ENCODE results near the gene PPP1R3G.

PPP1R3G gene

DNA sequence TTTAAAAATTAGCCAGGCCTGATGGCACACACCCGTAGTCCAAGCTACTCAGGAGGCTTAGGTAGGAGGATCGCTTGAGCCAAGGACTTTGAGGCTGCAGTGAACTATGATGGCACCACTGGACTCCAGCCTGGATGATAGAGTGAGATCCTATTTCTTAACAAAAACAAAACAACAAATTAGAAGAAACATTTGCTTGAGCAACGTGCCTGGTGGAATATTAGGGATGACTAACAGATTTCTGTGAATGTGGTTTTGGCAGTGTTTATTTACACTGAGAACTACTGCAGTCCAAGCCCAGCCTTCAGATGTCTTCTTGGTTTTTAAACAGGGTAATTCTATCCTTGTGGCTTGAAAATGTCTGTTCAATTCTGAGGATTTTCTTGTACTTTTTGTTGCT is 9.2 kb downstream of the PPP1R3G start:
- DNase-seq (ENCODE audit: low read depth in 2 of 2) = no peak

DNA sequence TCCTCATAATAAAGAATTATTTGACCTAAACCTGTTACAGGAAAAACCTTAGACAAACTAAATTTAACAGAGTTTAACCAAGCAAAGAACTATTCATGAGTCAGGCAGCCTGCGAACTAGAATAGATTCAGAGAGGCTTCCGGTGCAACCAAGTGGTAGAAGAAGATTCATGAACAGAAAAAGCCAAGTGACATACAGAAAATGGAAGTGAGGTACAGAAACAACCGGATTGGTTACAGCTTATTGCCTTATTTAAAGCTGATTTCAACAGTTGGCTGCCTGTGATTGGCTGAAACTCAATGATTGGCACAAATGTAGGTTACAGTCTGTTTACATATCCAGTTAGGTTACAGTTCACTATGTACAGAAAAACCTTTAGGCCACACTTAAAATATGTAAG is 10.1 kb downstream of the PPP1R3G start:
- no peak for DNase-seq (ENCODE audit: low read depth in 2 of 2)

DNA sequence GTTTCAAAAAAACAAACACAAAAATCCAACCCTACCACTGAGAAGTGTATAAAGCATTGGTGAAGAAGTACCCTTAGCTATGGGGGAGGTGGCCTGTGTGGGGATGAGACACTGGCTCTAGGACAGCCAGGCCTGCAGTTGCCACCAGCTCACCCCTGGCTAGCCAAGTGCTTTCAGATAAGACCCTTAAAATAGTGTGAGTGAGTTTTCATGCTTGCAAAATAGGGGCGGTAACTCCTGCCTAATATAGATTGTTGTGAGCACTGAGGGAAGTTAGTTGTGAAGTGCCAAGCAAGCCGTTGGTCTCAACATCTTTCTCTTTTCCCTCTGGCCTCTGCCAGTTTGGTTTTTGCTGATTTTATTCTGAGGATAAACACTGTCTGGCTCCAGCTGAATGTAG is 11.3 kb downstream of the PPP1R3G start:
- no peak for DNase-seq (ENCODE audit: low read depth in 2 of 2)

DNA sequence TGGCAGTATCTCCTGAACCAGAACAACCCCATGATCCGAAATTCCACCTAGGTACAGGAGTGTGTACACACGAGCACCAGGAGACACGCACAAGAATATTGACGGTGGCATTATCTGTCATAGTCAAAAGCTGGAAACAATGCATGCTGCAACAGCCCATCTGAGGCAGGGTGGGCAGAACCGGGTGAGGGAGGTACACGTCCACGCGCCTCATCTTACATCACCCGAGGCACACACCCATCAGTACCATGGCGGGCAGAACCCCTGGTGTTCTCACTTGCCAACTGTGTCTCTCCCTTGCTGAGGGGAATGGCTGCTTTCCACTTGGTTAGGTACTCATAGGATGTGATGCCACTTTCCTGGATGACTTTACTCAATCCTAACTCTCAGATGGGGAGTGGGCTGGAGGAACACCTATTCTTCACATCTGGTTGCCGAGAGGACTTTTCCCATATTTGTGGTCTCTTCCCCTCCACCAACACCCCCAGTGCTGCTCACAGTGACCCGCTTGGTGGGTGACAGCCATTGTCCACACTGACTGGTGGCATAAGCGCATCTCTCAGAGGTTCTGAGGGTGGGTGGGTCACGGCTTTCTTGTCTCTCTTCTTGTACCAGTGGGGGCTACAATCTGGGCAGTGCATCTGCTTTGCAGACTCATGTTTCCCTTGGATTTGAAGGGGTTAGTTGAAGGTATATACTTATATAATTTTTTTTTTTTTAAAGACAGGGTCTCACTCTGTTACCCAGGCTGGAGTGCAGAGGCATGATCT is 13.5 kb downstream of the PPP1R3G start:
- DNase-seq (ENCODE audit: low read depth in 2 of 2) = no peak

DNA sequence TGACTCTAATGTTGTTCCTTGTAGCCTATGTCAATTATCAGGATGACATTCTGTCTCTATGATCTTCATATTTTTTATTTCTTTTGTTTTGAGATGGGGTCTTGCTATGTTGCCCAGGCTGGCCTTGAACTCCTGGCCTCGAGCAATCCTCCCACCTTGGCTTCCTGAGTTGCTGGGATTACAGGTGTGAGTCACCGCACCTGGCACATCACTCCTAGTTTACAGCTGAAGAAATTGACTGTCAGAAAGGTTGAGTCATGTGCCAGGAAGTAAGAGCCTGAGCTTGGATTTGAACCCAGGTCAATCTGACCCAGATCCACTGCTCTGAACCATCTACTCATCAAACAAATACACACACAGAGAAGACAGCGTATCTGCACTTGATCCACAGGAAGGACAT is 14.4 kb downstream of the PPP1R3G start:
- DNase-seq (ENCODE audit: low read depth in 2 of 2) = no peak

DNA sequence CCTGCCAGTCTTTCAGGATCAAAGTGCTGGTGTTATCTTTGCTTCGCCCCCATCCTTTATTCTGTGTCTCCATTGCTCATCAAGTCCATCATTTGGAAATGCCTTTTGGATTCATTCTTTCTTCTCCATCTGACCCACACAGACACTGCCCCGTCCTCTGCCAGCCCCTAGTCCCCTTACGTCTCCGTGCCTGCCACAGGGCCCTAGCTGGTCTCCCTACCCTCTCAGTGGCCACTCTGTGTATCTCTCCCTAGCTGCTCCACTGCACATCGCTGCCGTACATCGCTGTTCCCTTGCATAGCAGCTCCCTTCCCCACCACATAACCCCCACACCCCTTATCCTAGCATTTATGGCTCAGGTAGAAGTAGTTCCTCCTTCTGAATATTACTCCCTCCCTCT is 15.7 kb downstream of the PPP1R3G start:
- no peak for DNase-seq (ENCODE audit: low read depth in 2 of 2)

DNA sequence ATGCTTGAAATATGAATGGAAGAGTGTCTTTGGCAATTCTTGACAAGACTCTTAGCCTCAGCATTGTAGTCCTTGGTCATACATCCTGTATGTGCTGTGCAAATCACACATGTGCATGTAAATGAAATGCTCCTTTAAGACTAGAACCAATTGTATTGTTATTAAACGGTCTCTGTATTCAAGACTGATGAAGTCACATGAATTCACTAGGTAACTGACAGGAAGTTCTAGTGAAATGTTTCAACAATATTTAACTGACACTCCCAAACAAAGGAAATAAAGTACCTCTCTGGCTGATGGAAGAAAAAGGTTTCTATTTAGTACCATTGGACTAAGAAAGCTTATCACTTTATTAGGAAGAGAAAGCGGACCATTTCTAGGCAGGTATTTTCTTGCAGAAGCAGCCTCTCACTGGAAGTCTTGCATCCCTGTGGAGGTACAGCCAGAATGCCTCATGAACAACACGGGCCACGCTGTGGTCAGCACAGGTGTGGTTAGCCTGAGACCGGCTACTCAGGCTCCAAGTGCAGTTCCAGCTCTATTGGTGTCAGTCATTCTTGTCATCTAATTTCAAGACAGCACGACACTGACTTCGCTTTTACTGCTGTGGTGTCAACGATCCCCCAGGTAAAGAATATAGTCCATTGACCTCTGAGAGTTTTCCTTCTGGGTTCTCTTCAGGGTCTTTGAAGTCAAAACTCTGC is 17.3 kb downstream of the PPP1R3G start:
- no peak for DNase-seq (ENCODE audit: low read depth in 2 of 2)

DNA sequence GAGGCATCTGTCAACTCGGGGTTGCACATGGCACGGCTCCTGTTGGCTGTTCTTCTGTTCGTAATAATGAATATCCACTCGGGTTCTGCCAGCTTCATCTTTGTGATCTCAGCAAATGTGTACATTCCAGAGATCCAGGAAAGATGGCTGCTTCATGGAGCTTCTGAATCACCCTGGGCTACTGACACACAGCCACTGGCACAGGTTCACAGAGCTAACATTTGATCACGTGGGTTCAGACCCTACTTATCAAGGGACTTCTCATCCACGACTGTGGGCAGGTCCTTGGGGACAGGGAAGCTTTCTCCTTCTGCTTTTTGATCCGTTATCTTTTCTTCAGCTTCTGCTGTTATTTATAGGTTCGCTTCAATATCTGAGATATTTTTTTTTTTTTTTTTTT is 18.1 kb downstream of the PPP1R3G start:
- no peak for DNase-seq (ENCODE audit: low read depth in 2 of 2)

DNA sequence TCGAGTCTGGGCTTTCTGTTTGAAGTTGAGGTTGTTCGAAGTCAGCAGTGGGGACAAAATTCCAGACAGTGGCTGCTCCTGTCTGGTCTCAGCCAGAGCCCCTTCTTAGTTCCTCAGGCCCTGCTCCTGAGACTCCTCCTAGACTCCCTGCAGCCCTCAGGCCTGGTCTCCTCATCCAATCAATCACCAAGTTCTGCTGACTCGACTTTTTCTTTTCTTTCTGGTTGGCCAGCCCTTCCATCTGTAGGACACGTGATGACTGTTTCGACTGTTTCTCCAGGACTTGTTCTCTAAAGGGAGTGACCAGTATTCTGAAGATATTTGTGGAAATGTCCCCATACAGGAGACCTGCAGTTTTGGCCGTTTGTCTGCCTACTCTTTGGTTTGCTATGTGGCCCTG is 19.5 kb downstream of the PPP1R3G start:
- no peak for DNase-seq (ENCODE audit: low read depth in 2 of 2)

DNA sequence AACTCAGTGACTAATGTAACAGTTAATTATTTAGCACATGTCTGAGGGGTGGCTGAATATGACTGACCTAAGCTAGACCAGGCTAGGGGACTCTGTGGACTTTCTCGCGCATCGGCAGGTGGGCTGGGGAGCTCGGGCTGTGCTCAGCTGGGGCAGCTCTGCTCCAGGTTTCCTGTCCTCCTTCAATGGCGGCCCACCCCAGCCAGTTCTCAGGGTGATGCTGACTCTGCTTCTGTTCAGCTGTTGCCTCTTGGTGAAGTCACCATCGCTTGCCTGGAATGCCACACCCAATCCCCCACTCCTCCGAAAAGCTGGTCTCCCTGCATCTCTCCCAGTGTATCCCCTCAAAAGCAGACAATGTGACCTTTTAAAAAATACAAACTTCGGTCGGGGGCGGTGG is 20.0 kb downstream of the PPP1R3G start:
- DNase-seq (ENCODE audit: low read depth in 2 of 2) = no peak

DNA sequence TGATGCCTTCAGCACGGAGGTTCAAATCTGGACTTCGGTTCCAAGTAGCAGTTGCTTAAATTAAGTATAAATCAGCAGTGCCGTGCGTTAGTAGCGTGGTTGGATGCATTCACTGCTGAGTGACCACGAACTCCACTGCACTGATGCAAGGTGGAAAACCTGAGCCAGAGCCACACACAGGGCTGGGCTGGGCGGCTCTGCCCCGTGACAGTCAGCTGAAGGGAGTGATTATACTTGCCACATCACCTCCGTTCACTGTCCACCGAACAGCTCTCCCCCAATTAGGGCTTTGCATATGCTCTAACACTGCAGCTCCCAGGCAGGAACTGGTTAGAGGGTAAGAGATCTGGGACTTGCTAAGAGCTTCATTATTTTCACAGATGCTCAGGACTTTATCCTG is 22.2 kb downstream of the PPP1R3G start:
- DNase-seq (ENCODE audit: low read depth in 2 of 2) = no peak

DNA sequence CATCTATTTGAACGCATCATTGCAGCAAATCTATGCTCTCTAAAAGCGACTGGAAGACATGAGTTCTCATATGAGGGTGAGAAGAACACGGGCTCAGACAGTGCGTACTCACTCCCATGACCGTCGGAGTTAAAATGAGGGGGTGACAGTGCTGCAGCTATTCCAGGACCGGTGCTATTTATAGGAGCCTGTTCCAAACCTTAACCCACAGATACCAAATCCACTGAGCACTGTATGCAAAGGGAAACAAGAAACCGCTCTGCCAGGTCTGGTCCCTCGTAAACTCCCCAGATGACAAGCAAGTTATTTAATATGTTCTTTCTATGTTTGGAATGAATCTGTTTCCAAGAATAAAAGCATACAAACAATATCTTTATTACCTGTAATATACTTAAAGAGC is 22.9 kb downstream of the PPP1R3G start:
- DNase-seq (ENCODE audit: low read depth in 2 of 2) = no peak

DNA sequence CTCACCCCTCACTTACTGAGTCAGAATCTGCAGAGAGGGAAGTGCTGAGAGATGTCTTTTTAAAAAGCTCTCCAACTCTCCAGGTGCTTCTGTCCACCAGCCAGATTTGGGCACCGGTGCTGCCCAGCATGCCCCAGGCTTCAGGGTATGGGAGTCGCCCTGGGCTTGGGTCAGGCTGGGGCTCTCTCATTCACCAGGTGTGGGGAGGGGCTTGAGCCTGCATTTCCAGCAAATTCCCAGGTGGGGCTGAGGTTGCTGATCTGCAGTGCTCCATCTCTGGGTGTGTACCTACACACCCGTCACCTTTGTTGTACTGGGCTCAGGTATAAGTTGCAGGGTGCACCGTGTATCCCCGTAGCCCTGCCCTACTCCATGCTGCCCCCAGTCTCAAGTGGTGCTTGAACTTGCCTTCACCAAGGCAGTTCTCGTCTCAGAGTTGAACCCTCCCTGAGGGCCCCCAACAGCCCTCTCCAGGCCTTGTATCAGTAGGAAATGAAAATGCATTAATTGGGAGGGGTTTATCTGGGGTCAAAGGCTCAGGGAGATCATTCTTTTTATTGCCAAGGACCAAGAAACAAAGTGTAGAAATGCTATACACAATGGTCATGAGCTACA is 23.5 kb downstream of the PPP1R3G start:
- DNase-seq (ENCODE audit: low read depth in 2 of 2) = no peak

DNA sequence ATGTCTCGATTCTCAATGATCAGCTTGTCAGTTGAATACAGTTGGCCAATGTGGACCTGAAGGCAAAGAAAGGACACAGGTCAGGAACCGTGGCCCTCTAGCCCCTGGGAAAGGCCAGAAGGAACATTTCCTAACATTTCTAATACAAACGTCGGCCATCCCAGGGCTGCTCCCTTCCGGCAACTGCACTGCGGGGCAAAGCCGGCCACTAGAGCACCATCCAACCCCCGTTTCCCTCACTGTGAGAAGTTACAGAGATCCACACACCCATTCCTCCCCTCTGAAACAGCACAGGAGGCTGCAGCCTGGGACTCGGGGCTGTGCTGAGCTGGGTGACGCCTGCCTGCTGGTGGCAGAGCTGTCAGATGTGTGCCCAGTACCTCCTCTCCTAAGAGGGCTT is 24.3 kb downstream of the PPP1R3G start:
- no peak for DNase-seq (ENCODE audit: low read depth in 2 of 2)

DNA sequence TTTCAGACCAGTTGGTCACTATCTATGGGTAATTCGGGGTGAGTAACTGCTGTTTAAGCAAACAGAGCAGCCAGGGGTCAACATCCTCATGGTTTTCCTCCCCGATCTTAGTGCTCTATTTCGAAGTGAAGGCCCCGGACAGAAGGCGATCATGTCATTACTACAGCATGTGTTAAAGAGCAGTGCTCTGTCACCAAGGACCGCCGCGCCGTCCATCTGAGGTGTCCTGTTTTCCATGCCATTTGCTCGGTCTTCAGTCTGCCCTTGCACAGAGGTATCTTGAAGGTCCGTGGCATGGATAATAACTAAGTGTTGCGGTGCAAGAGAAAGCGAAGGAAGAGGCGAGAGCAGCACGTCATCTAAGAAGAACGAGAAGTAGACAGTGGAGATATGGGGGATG is 25.1 kb downstream of the PPP1R3G start:
- DNase-seq (ENCODE audit: low read depth in 2 of 2) = no peak

DNA sequence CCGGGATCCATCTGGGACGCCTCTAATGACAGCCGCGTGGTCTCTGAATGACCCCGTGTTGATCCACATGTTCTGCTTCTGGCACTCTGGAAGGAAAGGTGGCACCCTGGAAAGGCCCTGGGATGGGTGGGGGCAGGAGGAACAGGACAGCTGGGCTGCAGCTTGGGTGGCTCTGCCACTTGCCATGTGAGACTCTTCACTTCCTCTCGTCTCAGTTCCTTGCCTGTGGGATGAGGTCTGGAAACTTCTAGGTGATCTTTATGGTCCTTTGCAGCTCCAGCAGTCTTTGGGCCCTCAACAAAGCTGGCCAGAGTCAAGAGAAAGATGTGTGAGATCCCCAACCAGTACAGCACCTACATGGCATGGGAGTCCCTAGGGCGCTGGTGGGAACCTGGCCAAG is 26.5 kb downstream of the PPP1R3G start:
- no peak for DNase-seq (ENCODE audit: low read depth in 2 of 2)

DNA sequence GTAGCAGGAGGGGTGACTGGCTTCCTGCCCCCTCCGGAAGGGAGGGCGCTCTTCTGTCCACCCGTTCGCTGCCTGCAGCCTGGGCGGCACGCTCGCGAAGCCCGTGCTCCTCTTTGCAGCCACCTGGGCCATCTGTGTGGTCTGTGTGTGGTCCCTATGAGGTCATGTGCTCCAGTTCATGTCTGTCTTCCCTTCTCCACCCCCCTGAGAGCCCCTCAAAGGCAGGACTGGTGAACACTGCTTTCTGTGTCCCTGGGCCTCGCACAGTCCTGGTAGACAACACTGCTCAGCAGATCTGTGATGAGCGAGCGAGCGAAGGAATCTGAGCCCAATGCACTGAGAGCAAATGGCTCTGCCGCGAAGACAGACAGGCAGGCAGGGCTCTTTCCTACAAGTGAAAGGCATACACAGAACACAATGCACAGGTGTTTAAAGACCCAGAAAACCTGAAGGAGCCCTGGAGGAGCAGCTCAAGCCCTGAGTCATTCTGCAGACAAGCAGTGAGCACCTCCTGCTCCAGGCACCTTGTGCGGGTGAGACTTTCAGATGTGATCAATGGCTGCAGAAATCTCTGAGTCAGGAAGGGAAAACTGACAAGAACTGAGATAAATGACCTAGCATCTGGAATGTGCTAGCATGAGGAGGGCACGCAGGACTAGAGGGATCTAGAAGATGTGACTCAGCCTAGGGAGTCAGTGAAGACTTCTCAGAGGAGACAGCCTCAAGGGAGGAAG is 27.1 kb downstream of the PPP1R3G start:
- no peak for DNase-seq (ENCODE audit: low read depth in 2 of 2)

DNA sequence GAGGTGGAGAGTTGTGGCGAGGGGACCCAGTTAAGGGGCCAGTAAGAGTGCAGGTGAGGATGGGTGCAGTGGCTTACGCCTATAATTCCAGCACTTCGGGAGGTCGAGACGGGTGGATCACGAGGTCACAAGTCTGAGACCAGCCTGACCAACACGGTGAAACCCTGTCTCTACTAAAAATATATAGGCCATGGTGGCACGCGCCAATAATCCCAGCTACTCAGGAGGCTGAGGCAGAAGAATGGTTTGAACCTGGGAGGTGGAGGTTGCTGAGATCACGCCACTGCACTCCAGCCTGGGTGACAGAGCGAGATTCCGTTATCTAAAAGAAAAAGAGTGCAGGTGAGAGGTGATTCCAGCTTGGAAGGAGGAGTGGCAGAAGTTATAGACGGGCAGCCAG is 28.0 kb downstream of the PPP1R3G start:
- no peak for DNase-seq (ENCODE audit: low read depth in 2 of 2)

DNA sequence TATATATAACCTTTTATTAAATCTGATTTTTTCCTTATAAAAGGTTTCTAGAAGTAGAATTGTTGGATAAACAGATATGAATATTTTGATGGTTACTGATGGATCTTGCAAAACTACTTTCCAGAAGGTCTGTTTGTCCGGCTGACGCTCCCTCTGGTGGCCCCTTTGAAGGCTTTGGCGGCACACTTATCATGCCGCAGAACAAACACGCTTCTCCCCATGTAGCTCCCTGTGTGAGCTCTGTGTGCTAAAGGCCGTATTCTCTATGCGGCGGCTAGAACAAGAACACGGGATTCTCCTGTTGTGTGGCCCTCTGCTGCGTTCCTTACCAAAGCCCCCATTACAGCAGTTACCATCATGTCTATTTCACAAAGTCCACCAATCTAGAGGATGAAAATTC is 30.0 kb downstream of the PPP1R3G start:
- DNase-seq (ENCODE audit: low read depth in 2 of 2) = no peak

DNA sequence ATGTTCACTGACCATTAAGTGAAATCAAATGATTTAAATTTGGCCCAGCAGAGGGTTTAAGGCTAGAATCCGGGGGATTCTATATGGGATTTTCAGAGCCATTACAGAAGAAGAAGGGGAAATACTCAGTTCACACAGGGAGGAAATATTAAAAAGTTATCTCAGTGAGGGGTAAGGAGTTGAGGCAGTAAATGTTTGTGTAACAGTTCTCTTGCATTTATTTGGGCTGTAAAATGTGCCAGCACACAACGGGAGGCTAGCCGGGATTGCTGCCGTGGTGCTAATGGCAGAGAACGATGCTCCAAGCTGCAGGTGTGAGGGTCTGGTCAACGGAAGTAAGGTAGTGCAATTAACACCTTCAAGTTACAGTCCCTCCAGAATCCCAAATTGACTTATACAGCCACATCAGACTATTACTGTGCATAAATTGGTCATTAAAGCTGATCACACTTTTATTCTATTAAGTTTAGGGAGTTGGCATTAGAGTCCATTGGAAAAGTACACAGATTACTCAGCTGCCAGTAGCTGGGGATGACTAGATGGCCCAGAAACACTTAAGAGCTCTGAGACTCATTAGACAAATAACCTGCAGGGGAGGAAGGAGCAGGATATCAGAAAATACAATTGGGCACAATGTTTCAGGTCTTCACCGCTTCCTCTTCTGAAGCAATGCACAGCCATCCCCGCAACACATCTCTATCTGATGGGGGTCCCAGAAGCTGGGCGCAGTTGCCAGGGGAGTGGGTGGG is 31.3 kb downstream of the PPP1R3G start:
- DNase-seq (ENCODE audit: low read depth in 2 of 2) = no peak

DNA sequence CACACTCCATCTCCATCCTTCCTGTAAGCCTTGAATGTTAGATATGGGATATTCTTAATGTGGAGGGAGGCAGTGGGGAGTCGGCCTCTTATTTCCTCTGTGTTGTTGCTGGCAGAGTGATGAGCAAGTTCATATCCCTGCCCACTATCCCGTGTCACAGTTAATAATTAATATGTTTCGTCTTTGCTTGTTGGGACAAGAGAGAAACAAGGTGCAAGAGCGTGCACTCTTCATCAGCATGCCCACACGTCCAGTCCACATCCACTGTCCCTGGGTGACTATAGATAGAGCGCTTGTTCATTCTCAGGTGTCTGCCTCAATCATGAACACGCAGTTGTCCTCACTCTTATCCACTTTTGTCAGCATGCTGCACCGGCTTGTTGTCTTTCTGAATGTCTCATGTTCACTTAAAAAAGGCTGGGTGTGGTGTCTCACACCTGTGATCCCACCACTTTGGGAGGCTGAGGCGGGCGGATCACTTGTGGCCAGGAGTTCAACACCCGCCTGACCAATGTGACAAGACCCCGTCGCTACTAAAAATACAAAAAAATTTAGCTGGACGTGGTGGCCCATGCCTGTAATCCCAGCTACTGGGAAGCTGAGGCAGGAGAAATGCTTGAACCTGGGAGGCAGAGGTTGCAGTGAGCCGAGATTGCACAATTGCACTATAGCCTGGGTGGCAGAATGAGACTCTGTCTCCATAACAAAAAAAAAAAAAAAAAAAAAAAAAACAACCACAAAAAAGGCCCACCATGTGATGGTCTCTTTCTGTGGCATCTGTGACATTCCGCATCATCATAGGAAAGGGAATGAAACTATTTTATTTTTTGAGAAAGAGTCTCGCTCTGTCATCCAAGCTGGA is 34.2 kb downstream of the PPP1R3G start:
- no peak for DNase-seq (ENCODE audit: low read depth in 2 of 2)
